GM12872 (cell line): ENCODE data around the gene AAGAB.

Source experiments
- CTCF ChIP-seq: IDR thresholded peaks from 3 replicates; pipeline ENCODE4 v1.5.1; 2011; ENCODE audit warnings: low read depth, mild to moderate bottlenecking, low read length, moderate library complexity; ENCODE audit not compliant: insufficient read depth

Gene AAGAB

DNA sequence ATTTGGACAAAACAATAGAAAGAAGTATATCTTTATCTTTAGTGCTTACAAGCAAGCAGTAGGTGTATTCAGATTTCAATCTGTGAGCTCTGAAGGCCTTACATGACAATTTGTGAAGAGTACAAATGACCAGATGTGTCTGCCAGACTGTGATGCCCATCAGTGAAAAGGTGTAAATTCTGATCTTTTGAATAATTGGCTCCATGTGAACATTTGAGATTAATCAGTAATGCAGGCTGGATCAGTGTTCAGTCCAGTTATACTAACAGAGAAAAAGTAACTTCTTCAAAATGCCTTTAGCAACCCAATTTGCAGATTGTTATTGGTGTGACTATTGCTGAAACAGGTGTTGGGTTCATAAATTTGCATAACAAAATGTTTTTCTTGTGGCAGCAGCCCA is 5.3 kb upstream of the AAGAB start:
- no peak for TF ChIP-seq CTCF

GRCh38 chr15:67259379-67259778 is 4.9 kb upstream of the AAGAB start:
- no peak for TF ChIP-seq CTCF

DNA sequence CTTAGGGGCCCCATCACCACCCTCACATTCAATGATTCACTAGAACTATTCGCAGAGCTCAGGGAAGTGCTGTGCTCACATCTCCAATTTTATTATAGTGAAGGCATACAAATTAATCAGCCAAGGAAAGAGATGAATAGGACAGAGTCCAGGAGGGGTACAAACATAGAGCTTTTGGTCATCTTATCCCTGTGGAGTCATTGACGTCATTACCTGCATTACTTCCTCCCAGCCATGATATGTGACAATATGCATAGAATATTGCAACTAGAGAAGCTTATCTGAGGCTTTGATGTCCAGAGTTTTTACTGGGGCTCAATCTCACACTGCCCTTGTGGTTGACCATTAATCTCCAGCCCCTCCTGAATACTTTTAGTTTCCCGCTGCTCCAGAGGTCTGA is 1.6 kb upstream of the AAGAB start:
- TF ChIP-seq CTCF: no peak

DNA sequence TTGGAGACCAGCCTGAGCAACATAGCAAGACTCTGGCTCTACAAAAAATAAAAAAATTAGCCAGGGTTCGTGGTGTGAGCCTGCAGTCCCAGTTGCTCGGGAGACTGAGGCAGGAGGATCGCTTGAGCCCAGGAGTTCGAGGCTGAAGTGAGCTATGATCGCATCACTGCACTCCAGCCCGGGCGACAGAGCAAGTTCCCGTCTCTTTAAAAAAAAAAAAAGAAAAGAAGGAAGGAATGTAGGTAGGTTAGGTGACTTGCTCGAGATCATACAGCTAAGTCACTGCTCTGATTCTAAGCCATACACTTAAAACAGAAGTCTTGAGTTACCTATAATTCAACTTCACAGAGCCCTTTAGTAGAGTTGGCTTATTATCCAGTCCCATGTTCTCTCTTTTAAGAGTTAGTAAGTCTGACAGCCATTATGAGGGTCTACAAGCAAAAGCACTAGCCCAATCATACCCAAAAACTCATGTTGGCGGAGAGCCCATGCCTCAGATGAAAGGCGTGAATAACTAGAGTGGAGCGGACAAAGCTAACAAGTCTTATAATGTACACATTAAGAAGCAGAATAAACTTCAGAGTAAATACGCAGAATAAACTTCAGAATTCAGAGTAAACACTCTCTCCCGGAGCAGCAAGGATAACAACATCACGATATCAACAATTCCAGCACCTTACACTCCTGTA is 768 bp downstream of the AAGAB start:
- no peak for TF ChIP-seq CTCF

DNA sequence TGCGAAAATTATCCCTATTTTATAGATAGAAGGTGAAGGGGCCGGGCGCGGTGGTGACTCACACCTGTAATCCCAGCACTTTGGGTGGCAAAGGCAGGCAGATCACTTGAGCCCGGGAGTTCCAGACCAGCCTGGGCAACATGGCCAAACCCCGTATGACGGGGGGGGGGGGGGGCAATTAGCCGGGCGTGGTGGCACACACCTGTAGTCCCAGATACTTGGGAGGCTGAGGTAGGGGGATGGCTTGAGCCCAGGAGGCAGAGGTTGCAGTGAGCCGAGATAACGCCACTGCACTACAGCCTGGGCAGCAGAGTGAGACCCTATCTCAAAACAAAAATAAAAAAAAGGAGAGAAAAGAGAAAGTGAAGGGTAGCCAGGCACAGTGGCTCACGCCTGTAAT is 1.4 kb downstream of the AAGAB start:
- TF ChIP-seq CTCF: no peak

DNA sequence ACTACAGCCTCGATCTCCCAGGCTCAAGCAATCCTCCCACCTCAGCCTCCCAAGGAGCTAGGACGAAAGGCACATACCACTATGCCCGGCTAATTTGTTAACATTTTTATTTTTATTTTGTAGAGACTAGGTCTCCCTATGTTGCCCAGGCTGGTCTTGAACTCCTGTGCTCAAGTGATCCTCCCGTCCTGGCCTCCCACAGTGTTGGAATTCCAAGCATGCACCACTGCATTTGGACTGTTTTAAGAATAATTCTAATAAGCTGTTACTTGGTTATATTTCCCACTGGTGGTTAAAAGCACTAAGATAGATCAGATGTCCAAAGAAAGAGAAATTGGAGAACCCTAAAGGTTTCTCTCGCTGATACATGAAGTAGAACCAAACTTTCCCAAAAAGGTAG is 3.1 kb downstream of the AAGAB start:
- TF ChIP-seq CTCF: no peak

GRCh38 chr15:67249830-67250229 is 4.6 kb downstream of the AAGAB start:
- TF ChIP-seq CTCF: no peak
